Hippocampal formation (tissue), 2 donors: ENCODE results near the gene HOTAIR.
A peak's percentile ranks its signal among the peaks of the same experiment; 100 is the strongest.

Source experiments
- DNase-seq, 2 donors: peaks; one replicate each; lab custom pipeline; 2025; lab: John Stamatoyannopoulos, UW

The HOTAIR gene

DNA sequence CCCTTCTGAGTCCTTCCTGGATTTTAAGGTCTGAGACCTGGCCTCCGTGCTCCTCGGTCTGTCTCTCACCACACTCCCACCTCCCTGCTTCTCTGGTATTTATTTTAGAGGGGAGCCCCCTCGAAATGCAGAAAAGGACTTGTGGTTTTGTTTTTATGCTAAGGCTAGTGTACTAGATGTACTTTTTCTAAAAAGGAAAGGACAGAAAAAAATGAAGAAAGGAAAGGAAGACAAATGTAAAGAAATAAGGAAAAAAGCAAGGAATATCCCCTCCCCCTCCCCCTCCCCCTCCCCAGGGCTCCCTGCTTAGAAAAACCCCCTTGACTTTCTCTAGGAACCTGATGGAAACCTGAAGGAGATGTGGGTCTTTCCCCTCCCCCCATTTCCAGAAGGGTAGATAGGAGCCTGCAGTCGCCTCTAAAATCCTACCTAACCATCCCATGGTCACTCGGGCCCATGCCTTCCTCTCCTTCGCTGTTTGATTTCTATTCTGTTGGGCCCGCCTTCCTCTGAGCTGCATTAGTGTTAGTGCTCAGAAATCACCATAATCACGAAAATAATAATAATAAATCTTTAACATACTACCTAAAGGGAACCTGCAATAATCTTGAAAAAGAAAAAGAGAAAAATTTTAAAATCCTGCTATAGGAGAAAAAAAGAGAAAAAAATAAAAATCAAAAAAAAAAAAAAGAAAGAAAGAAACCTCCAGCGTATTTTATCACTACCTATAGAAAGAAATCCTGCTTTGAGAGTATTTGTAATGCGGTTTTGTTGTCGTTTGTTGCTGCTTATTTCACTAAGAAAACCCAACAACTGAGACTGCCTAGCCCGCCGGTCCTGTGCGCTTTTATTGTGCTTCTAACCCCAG lies 37.1 kb upstream of the HOTAIR start:
- no peak for DNase-seq

DNA sequence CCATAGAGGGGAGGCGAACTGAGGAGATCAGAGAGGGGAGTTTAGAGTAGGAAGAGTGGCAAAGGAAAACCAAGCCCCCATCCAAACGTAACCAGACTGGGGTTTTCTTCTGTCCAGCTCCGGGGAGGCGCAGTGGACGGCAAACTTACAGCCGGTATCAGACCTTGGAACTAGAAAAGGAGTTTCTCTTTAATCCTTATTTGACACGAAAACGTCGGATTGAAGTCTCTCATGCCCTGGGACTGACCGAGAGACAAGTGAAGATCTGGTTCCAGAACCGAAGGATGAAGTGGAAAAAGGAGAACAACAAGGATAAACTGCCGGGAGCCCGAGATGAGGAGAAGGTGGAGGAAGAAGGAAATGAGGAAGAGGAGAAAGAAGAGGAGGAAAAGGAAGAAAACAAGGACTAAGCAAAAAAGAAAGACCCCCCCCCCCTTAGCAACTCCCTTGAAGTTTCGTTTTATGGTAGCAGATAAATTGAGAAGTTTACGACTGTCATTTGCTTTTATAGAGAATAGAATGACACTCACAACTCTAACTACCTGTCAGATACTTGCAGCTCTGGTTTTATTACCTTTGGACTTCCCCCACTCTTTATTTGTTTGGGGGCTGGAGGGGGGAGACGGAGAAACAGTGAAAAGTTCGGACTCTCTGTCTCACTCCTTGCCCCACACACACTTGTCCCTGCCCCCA lies 36.4 kb upstream of the HOTAIR start:
- DNase-seq, result no peak

DNA sequence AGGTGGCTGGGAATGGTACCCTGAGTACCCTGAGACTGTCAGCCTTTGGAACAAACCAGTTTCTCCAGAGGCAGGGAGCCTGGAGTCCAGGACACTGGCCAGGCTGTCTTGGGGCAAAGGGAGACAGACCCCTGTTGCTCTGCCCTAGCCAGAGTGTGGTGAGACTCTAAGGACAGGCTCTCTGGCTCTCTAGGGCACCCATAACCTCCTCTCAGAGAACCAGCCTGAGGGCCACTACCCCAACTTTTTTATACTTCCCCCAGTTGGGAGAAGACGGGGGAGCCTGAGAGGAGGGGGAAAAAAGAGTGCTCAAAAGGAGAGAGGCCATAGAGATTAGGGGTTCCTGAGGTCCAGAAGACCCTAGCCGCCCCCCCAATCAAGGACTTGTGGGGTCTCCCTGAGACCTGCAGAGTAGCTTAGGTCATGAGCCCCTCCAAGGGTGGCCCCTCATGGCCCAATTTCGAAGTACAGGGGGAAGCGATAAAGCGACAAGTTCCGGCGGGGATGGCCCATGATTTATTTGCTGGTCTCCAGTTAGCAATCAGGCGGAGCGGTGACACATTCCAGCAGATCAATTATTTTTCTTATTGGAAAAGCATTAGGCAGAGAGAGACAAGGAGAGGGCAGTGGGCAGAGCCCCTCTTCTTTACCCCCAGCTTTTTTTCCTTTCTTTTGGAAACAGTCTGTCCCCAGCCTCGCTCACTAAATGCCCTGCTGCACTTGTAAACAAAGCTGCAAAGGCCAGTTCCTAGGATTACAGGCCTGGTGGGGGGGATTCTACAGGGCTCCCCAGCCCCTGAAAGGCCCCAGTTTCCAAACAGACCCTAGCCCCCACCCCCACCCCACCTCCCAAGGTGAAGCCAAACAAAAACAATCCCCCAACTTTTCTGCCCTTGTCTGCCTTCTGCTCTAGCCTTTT lies 35.6 kb upstream of the HOTAIR start:
- DNase-seq, result no peak

DNA sequence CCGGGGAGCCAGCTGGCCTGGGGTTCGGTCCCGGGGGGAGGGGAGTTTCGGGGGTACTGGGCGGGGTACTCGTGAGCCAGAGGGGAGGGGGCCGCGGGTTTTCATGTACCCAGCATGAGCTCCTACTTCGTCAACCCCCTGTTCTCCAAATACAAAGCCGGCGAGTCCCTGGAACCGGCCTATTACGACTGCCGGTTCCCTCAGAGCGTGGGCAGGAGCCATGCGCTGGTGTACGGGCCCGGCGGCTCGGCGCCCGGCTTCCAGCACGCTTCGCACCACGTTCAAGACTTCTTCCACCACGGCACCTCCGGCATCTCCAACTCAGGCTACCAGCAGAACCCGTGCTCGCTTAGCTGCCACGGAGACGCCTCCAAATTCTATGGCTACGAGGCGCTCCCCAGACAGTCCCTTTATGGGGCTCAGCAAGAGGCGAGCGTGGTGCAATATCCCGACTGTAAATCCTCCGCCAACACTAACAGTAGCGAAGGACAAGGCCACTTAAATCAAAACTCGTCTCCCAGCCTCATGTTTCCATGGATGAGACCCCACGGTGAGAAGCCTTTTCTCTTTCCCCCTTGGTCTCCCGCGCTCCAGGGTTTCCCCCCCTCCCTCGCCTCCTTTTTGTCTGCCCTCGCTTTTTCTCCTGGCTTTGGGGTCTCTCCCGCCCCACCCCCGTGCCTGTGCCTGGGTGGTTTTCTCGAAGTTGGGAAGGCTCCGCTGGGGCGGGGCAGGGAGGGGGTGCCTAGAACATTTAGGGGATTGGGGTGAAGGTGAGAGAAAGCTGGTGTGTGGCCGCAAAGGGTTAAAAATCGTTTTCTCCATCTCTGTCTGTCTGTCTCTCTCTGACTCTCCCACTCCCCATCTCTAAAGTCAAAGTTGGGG lies 34.7 kb upstream of the HOTAIR start:
- no peak for DNase-seq

DNA sequence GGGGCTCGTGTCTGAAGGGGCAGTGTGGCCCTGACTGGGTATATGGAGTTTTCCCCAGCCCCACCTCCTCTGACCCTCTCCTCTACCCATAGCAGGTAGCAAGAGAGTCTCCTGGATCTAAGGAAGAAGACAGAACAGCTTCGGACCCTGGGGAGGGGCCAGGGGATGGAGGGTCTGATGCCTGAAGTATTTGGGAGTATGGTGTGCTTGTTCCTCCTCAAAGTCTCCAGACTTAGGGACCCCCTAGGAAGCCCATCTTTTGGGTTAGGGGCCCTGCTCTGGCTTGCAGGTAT lies 33.5 kb upstream of the HOTAIR start:
- no peak for DNase-seq

DNA sequence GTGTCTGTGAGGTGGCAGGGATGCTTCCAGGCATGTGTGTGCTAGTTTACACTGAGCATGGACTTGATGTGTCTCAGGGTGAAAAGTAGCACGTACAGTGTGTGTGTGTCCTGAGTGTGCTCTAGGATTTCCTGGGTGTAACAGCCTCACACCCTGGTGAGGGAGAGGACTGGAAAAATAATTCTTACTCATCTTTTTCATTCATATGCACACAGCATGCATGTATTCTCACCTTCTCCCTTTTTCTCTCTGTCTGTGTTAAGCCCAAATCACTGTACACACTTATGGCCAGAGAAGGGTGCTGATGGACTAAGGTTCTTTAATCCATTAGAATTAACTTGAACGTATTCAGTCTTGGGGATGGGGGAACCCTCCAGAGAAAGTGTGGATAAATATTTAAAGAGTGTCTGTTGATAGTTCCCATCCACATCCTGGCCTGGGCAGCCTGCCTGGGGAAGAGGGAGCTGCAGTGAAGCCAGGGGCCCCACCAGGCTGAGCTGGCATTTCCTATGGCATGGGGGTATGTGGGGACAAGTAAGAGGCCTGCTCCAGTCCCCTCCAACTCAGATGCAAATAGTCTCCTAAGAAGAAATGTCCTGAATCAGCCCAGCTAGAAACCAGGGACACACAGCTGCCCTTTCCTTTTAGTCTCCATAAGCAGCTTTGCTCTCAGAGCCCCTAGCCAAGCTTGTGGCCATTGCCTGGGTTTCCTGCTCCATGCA lies 32.9 kb upstream of the HOTAIR start:
- no peak for DNase-seq

DNA sequence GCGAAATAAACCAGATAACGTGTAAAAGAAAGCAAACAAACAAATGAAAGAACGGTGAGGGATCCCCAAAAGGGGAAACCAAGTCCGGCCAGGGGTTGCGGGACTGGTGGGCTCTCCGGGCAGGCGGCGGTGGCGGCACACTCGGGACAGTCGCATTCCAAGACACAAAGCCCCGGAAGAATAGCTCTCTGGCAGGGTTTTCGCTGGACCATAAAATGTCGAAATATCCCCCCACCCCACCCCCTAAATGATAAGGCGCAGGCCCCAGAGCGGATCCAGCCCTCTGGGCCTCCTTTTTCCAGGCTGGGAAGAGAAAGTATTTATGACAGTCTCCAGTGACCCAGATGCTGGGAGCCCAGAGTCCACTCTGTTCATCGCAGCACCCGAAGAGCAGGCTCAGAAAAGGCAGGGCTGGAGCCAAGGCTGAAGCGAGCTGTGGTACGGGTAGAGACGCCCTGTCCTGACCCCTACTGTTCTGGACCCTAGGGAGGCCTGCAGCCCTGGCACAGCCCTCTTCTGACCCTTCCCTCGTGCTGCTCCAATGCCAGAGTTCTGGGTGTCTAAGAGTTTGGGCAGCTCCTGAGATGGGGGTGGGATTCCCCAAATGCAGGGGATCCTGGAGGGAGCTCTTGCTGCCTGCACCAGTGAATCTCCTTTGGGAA lies 31.9 kb upstream of the HOTAIR start:
- no peak for DNase-seq

DNA sequence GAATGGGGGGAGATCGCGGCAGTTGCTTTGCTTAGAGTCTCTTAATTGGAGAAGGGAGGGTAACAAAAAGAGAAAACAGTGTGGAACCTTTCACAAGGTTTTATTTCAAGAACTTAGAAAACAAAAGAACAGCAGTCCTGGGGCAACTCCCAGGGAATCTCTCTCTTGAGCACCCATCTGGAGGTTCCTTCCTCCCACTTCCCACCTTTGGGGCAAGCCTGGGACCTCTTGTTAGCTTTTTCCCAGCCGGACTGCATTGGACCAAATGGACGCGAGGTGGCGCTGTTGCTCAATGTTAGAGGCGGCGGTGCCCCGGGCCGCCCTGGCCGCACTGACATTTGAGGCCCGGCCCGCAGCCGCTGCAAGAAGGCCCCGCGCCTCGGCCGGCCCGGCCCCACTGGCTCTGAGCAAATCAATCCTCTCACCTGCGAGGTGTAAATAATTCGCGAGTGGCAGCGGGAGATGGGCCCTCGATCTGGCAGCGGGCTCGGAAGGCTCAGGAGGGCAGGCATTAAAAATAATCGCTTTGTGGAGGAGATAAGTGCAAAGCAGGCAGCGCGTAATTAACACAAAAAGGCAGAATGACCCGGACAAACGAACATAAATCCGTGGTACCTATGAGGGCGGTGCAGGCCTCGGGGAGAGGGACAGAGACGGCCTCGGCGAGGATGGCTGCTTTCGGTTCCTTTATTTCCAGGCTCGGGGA lies 31.3 kb upstream of the HOTAIR start:
- DNase-seq, result peak in 1 of 2 donors; percentile 66

DNA sequence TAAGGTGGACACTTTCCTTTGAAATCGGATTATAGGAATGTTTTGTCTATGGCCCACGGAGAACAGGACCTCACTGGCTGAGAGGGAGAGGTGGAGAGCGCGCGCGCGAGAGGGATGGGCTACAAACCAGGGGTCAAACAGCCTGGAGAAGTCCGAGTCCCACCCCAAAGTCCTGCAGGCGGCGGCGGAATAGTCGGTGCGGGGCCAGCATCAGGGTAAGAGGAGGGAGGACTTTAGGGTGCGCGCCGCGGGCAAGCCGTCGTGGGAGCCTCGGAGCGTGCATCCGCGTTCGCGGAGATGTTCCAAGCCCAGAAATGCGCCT lies 30.7 kb upstream of the HOTAIR start:
- DNase-seq, result no peak

DNA sequence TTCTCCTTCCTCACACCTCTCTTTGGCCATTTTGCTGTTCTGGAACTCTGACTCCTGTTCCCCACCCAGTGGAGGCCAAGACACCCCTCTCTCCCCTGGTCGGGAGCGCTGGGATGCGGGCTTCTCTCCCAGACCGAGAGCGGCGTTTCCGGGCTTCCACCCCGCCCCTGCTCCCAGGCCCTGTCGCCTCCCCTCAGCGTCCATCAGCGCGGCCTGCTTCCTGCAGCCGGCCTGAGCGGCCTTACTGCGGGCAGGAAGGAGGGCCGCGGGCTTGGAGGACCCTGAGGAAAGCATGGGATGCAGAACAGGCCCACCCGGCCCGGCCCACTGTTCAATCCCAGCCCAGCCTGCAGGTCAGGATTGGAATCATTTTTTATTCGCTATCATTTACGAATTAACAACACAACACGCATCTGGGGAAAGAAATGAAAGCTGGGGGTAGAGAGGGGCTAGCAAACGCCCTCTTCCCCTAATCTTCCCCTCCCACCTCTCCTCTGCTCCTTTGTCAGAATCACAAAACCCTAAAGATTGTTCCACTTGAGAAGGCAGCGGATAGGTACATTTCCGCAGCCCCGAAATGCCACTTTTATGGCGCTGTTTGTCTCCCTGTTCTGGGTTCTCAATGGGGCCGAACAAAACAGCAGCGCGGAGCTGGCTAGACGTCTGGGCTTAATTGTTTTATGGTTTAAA lies 30.2 kb upstream of the HOTAIR start:
- no peak for DNase-seq

DNA sequence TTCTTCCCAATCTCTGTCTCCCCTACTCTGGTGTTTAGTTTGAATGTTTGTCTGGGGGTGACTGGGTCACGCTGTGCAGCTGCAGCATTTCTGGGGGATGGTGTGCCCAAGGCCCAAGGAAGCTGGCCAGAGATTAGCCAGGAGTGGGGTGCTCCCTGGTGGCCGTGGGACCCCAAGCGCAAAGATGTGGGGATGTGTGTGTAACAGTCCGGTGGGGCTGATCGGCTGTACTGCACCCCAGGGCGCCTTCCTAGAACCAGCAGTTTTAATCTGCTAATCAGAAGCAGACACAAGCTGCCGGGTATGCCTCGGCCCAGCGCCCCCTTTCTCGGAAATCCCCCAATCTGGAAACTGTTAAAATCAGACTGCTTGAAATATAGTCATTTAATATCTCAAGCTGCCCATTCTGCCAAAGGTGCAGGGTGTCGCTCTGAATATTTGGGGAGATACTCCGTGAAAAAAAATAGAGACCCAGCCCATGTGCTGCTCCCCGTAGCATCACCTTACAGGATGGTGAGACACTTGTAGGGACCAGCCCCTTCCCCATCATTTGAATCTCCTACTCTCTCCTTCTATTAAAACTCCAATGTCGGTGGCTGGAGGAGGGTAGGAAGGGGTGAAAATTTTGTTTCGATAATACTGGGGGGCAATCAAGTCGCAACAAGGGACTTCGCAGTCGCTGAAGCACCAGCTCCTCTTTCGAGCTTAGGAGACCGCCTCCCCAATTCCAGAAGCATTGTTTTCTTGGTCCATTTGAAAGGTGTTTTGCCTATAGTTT lies 29.5 kb upstream of the HOTAIR start:
- DNase-seq, result no peak

DNA sequence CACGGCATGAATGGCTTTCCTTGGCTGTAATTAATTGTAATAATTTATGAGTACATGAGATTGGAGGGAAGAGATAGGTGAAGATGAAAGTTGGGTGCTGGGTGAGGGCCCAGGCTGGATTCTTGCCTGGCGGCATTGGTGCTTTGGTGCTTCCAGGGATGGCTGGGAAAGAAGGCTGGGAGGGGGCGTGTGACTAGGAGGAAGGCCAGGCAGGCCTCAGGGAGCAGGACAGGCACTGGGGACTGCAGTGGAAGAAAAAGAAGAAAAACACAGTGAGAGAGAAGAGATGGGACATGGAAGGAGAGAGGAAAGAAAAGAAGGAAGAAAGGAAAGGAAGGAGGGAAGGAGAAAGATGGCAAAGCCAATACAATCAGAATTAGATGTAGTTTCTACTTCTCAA lies 28.9 kb upstream of the HOTAIR start:
- DNase-seq, result no peak

DNA sequence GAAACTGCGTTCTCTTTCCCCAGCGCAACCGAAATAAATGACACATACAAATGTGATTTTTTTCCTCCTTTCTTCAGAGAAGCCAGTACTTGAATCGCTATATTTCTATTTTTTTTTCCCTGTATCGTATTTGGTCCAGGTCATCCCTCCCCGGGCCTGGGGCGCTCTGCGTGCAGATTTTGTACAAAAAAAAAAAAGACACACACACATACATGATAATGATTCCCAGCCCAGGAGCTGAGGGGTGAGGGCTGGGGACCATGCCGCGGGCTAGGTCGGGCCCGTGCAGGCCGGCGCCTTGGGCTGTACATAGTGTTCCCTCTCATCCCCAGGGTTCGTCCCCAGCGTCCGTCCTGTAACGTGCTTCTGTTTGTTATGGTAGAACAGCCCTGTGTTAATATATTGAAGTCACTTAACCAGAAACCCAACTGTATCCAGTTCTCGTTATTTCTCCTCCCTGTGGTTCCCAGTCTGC lies 28.2 kb upstream of the HOTAIR start:
- no peak for DNase-seq

DNA sequence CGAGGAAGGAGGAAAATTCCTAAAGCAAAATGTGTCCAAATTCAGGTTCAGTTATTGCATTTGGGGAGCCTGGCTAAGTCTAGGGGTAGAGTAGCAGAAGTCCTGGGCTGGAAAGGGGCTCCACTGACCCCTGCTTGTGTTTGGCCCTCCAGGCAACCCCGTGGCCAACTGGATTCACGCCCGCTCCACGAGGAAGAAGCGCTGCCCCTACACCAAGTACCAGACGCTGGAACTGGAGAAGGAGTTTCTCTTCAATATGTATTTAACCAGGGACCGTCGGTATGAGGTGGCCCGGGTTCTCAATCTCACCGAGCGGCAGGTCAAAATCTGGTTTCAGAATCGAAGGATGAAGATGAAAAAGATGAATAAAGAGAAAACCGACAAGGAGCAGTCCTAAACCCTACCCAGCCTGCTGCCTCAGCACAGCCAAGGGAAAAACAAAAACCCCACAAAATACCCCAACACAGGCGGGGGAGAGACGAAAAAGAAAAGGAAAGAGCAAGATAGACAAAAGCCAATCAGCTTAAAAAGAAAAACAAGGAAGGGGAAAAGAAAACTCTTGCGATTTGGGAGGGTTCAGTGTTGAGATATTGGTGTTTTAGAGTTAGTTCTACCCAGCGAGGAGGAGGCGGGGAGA lies 27.6 kb upstream of the HOTAIR start:
- DNase-seq, result no peak

DNA sequence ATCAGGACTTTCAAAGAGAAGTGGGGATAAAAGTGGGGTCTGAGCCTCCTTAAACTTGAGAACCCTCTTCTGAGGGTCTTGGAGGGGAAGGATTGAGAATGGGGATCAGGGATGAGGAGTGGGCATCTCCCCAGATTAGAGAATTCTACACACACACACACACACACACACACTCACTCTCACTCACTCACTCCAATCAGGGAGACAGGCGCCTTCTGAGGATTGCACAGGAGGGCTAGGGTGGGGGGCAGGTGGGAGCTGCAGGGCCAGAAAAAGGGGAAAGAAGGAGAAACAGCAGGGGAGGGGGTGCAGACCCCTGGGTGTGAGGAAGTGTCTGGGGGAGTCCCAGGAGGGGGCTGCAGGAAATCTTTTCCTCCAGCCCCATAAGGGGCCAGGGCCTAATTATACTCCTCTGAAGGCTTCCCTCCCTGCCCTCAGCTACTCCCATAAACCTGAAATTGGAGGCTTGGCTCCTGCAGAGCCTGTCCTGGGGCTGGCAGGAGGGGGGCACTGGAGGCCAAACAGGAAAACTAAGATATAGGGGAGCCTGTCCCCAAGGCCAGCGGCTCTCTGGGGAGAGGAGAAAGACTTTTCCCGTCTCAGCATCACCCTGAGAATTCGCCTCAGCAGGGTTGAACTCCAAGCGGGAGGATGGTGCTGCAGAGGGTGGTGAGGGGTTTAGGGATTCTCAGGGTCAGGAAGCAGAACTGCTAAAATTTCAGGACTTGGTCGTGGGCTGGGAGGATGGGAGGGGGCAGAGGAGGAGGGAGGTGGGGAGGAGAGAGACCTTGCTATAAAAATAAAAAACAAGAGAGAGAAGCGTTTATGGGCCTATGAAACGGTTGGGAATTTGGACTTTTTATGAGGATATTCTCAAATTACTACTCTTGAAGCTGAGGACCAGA lies 26.8 kb upstream of the HOTAIR start:
- DNase-seq, result no peak
